Hepatocyte (in vitro differentiated cells): ENCODE data around the gene OR8B8.

ENCODE experiments used
- EZH2 ChIP-seq: fragments of 200-600 bp; sonication (generic); IDR thresholded peaks from 2 replicates; pipeline ENCODE4 v1.6.1; 2016; ENCODE audit warnings: antibody characterized with exemption, mild to moderate bottlenecking, borderline replicate concordance
- TF ChIP-seq, protein P1 (sequence below): fragments of 200-600 bp; sonication (generic); IDR thresholded peaks from 2 replicates; pipeline ENCODE4 v1.5.1; 2016; ENCODE audit warnings: antibody characterized with exemption, mild to moderate bottlenecking; ENCODE audit not compliant: poor library complexity

DNA sequence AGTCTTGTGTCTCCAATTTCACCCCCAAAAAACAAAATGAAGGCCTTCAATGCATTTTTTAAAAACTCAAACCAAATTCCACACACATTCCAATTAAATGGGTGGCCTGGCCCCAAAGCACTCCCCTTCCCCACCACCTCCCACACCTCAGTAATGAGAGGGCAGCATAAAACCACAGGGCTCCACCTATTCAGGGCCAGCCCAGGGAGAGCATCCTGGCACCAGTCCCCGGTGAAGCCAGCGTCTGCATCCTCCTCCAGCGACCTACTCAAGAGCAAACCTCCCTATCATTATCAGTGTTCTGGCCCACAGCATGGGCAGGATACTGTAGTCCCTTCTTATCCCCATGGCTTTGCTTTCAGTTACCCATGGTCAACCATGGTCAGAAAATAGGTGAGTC is 17.8 kb upstream of the OR8B8 start:
- TF ChIP-seq, protein P1, sequence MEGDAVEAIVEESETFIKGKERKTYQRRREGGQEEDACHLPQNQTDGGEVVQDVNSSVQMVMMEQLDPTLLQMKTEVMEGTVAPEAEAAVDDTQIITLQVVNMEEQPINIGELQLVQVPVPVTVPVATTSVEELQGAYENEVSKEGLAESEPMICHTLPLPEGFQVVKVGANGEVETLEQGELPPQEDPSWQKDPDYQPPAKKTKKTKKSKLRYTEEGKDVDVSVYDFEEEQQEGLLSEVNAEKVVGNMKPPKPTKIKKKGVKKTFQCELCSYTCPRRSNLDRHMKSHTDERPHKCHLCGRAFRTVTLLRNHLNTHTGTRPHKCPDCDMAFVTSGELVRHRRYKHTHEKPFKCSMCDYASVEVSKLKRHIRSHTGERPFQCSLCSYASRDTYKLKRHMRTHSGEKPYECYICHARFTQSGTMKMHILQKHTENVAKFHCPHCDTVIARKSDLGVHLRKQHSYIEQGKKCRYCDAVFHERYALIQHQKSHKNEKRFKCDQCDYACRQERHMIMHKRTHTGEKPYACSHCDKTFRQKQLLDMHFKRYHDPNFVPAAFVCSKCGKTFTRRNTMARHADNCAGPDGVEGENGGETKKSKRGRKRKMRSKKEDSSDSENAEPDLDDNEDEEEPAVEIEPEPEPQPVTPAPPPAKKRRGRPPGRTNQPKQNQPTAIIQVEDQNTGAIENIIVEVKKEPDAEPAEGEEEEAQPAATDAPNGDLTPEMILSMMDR = no peak
- no peak for TF ChIP-seq EZH2
